Astrocyte (in vitro differentiated cells and primary cell): ENCODE results near the gene MAPKBP1. TPM values are rescaled to one million over a fixed set of nuclear protein-coding genes. Genes with fewer than 3 reads are reported as not detected.

Experiments
- DNase-seq: peaks from one replicate; pipeline ENCODE4 v3.0.0-alpha.2; 2010; ENCODE audit warnings: low read depth
- FAIRE-seq: peaks from 2 replicates; lab custom pipeline; 2011; peaks lifted over from hg19 to GRCh38; lab: Jason Lieb, UNC
- H2AFZ ChIP-seq: 2 replicates; pipeline ENCODE4 v1.6.0; 2012; ENCODE audit warnings: low read depth, low read length, inconsistent platforms
- H3K27ac ChIP-seq: 2 replicates; pipeline ENCODE4 v1.5.1; 2011; ENCODE audit warnings: low read depth, low read length, inconsistent platforms
- H3K27me3 ChIP-seq: 2 replicates; pipeline ENCODE4 v1.6.0; 2011; ENCODE audit warnings: low read length, inconsistent platforms; ENCODE audit not compliant: insufficient read depth
- H3K36me3 ChIP-seq: 2 replicates; pipeline ENCODE4 v1.5.1; 2011; ENCODE audit warnings: low read length, inconsistent platforms; ENCODE audit not compliant: insufficient read depth
- H3K4me1 ChIP-seq: 2 replicates; pipeline ENCODE4 v1.5.1; 2011; ENCODE audit warnings: low read length, inconsistent platforms; ENCODE audit not compliant: insufficient read depth
- H3K4me2 ChIP-seq: 2 replicates; pipeline ENCODE4 v1.6.0; 2012; ENCODE audit warnings: low read length, inconsistent platforms
- H3K4me3 ChIP-seq: 2 replicates; pipeline ENCODE4 v1.5.1; 2011; ENCODE audit warnings: low read depth, mild to moderate bottlenecking, low read length, inconsistent platforms; ENCODE audit not compliant: insufficient read depth
- H3K79me2 ChIP-seq: 2 replicates; pipeline ENCODE4 v1.6.0; 2012; ENCODE audit warnings: mild to moderate bottlenecking, low read length, inconsistent platforms; ENCODE audit not compliant: insufficient read depth
- H3K9ac ChIP-seq: 2 replicates; pipeline ENCODE4 v1.6.0; 2012; ENCODE audit warnings: mild to moderate bottlenecking, low read length, inconsistent platforms
- H3K9me3 ChIP-seq: 2 replicates; pipeline ENCODE4 v1.5.1; 2012; ENCODE audit warnings: low read depth, mild to moderate bottlenecking, low read length, inconsistent platforms; ENCODE audit not compliant: insufficient read depth
- H4K20me1 ChIP-seq: 2 replicates; pipeline ENCODE4 v1.6.0; 2012; ENCODE audit warnings: low read length, inconsistent platforms; ENCODE audit not compliant: insufficient read depth
- H3K27ac Mint-ChIP-seq: one replicate; pipeline ENCODE4 v1.8.0; 2021; ENCODE audit warnings: mild to moderate bottlenecking, mixed read lengths; ENCODE audit not compliant: unreplicated experiment
- H3K27me3 Mint-ChIP-seq: one replicate; pipeline ENCODE4 v1.8.0; 2021; ENCODE audit warnings: low read depth, mixed read lengths; ENCODE audit not compliant: unreplicated experiment
- H3K36me3 Mint-ChIP-seq: one replicate; pipeline ENCODE4 v1.8.0; 2021; ENCODE audit warnings: low read depth, mixed read lengths; ENCODE audit not compliant: unreplicated experiment
- H3K4me1 Mint-ChIP-seq: one replicate; pipeline ENCODE4 v1.8.0; 2021; ENCODE audit warnings: low read depth, mixed read lengths; ENCODE audit not compliant: unreplicated experiment
- H3K4me3 Mint-ChIP-seq: one replicate; pipeline ENCODE4 v1.8.0; 2021; ENCODE audit warnings: mild to moderate bottlenecking, moderate library complexity, mixed read lengths; ENCODE audit not compliant: unreplicated experiment
- H3K9me3 Mint-ChIP-seq: one replicate; pipeline ENCODE4 v1.8.0; 2021; ENCODE audit warnings: mild to moderate bottlenecking, mixed read lengths; ENCODE audit not compliant: unreplicated experiment
- CTCF ChIP-seq: IDR thresholded peaks from 2 replicates; pipeline ENCODE4 v1.5.1; 2011; ENCODE audit warnings: low read depth, mild to moderate bottlenecking, inconsistent platforms, low read length, moderate library complexity; ENCODE audit not compliant: insufficient read depth
- EZH2 ChIP-seq: IDR thresholded peaks from 2 replicates; pipeline ENCODE4 v1.6.1; 2012; ENCODE audit warnings: mild to moderate bottlenecking, low read length, inconsistent platforms; ENCODE audit not compliant: insufficient read depth
- microRNA-seq: library from miRNA; unstranded; fragments of <30 nt; microRNA quantifications from one replicate; pipeline ENCODE4 v1.2.0, GENCODE V29; 2020
- total RNA-seq: library from RNA; stranded (reverse); gene quantifications from 2 replicates; pipeline ENCODE4 v1.2.1, GENCODE V29; 2021

MAPKBP1 gene
- total RNA-seq, 1 donor from 2014 or later, result 30.8 TPM

GRCh38 chr15:41874736-41875135, 100.5 kb downstream of the MAPKBP1 start:
- H4K20me1 ChIP-seq, result peaks cover 6% of the 10 kb centered on the region
- H3K4me3 ChIP-seq, result no peak overlapping the region
- no peak overlapping the region for H3K4me2 ChIP-seq
- no peak for FAIRE-seq
- H3K79me2 ChIP-seq, result no peaks in the 10 kb centered on the region
- H3K4me1 Mint-ChIP-seq, result no peaks in the 10 kb centered on the region
- no peaks in the 10 kb centered on the region for H3K9me3 ChIP-seq
- no peak overlapping the region for H3K27ac ChIP-seq
- no peak overlapping the region for H3K27ac Mint-ChIP-seq
- peaks cover 15% of the 10 kb centered on the region for H3K4me1 ChIP-seq
- H3K36me3 Mint-ChIP-seq, result peaks cover 19% of the 10 kb centered on the region
- H3K4me3 Mint-ChIP-seq, result no peak overlapping the region
- no peaks in the 10 kb centered on the region for H3K36me3 ChIP-seq
- peaks cover 59% of the 10 kb centered on the region for H3K27me3 Mint-ChIP-seq
- H2AFZ ChIP-seq, result no peak overlapping the region
- H3K27me3 ChIP-seq, result peaks cover 7% of the 10 kb centered on the region
- peaks cover 4% of the 10 kb centered on the region for H3K9me3 Mint-ChIP-seq
- DNase-seq, result no peak
- no peak overlapping the region for H3K9ac ChIP-seq
- TF ChIP-seq EZH2, result no peak

GRCh38 chr15:41876007-41876406, 101.7 kb downstream of the MAPKBP1 start:
- no peak overlapping the region for H3K4me3 Mint-ChIP-seq
- FAIRE-seq, result no peak
- no peaks in the 10 kb centered on the region for H4K20me1 ChIP-seq
- no peaks in the 10 kb centered on the region for H3K36me3 ChIP-seq
- no peak for DNase-seq
- H3K4me1 ChIP-seq, result peaks cover 3% of the 10 kb centered on the region
- peaks cover 65% of the 10 kb centered on the region for H3K27me3 Mint-ChIP-seq
- H3K9me3 Mint-ChIP-seq, result peaks cover 4% of the 10 kb centered on the region
- no peak overlapping the region for H3K27ac Mint-ChIP-seq
- peaks cover 11% of the 10 kb centered on the region for H3K27me3 ChIP-seq
- no peaks in the 10 kb centered on the region for H3K4me1 Mint-ChIP-seq
- peaks cover 25% of the 10 kb centered on the region for H3K36me3 Mint-ChIP-seq
- TF ChIP-seq EZH2 (no peak), CTCF (no peak)
- H3K4me2 ChIP-seq, result no peak overlapping the region
- H3K9me3 ChIP-seq, result no peaks in the 10 kb centered on the region
- H3K79me2 ChIP-seq, result no peaks in the 10 kb centered on the region
- H3K4me3 ChIP-seq, result no peak overlapping the region
- H3K27ac ChIP-seq, result no peak overlapping the region
- H2AFZ ChIP-seq, result no peak overlapping the region
- H3K9ac ChIP-seq, result no peak overlapping the region

- peaks cover 7% of the 10 kb centered on the region for H4K20me1 ChIP-seq
- TF ChIP-seq EZH2, result no peak
- no peak for TF ChIP-seq CTCF
- FAIRE-seq (no peak), DNase-seq (no peak)
- no peaks in the 10 kb centered on the region for H3K9me3 ChIP-seq
- H3K4me1 ChIP-seq, result no peaks in the 10 kb centered on the region
- H3K4me1 Mint-ChIP-seq, result peaks cover 3% of the 10 kb centered on the region
- H3K27ac ChIP-seq, result no peak overlapping the region
- no peak overlapping the region for H3K4me3 ChIP-seq
- H2AFZ ChIP-seq, result no peak overlapping the region
- H3K4me3 Mint-ChIP-seq, result no peak overlapping the region
- H3K9me3 Mint-ChIP-seq, result peaks cover 4% of the 10 kb centered on the region
- no peak overlapping the region for H3K9ac ChIP-seq
- peaks cover 17% of the 10 kb centered on the region for H3K27me3 ChIP-seq
- no peaks in the 10 kb centered on the region for H3K36me3 ChIP-seq
- H3K79me2 ChIP-seq, result no peaks in the 10 kb centered on the region
- peaks cover 71% of the 10 kb centered on the region for H3K27me3 Mint-ChIP-seq
- H3K36me3 Mint-ChIP-seq, result peaks cover 29% of the 10 kb centered on the region
- H3K27ac Mint-ChIP-seq, result no peak overlapping the region
- no peak overlapping the region for H3K4me2 ChIP-seq
These were observed 102.4 kb downstream of the MAPKBP1 start for GRCh38 chr15:41876689-41877088.

Small RNA genes within 50 kb of the gene (microRNA-seq; reads per million reads assigned to microRNA genes)
- gene MIR4310, result not detected

Other genes starting within 250 kb of the MAPKBP1 start
- 35.9 and 39.1 TPM in 2 replicates for gene RPAP1, start 230.2 kb upstream of the MAPKBP1 start, total RNA-seq
- gene TYRO3, start 215.3 kb upstream of the MAPKBP1 start, total RNA-seq, result 28.5 and 34.0 TPM in 2 replicates
- gene MGA, start 114.1 kb upstream of the MAPKBP1 start, total RNA-seq, result 28.4 and 32.6 TPM in 2 replicates
- gene JMJD7, start 53.6 kb downstream of the MAPKBP1 start, total RNA-seq, result 5.7 and 7.6 TPM in 2 replicates
- gene PLA2G4B, start 64.4 kb downstream of the MAPKBP1 start, total RNA-seq, result 1.5 and 1.8 TPM in 2 replicates
- gene SPTBN5, start 119.6 kb downstream of the MAPKBP1 start, total RNA-seq, result 5.3 and 6.7 TPM in 2 replicates
- gene EHD4, start 198.1 kb downstream of the MAPKBP1 start, total RNA-seq, result 46.4 and 51.4 TPM in 2 replicates
- gene PLA2G4E, start 246.6 kb downstream of the MAPKBP1 start, total RNA-seq, result not detected in 2 replicates